GM12801 (cell line): ENCODE results near the gene DCUN1D2.

Source experiments
- CTCF ChIP-seq: IDR thresholded peaks from one replicate; pipeline ENCODE4 v1.5.1; 2011; ENCODE audit warnings: control low read depth; ENCODE audit not compliant: insufficient read length; ENCODE audit errors: extremely low read depth

The DCUN1D2 gene

GRCh38 chr13:113474179-113474578 lies 16.3 kb downstream of the DCUN1D2 start:
- no peak for TF ChIP-seq CTCF

GRCh38 chr13:113472355-113473025 lies 18.0 kb downstream of the DCUN1D2 start:
- TF ChIP-seq CTCF = no peak

GRCh38 chr13:113471844-113472243 lies 18.7 kb downstream of the DCUN1D2 start:
- no peak for TF ChIP-seq CTCF

- TF ChIP-seq CTCF = no peak
These were observed 20.4 kb downstream of the DCUN1D2 start for GRCh38 chr13:113470073-113470472.

GRCh38 chr13:113469582-113469981 lies 20.9 kb downstream of the DCUN1D2 start:
- no peak for TF ChIP-seq CTCF

- TF ChIP-seq CTCF = no peak
These were observed 21.9 kb downstream of the DCUN1D2 start for GRCh38 chr13:113468472-113469201.

- TF ChIP-seq CTCF = no peak
These were observed 22.5 kb downstream of the DCUN1D2 start for GRCh38 chr13:113468029-113468428.
